Measurements from ENCODE around the gene TULP4. TPM values are rescaled to one million over a fixed set of nuclear protein-coding genes. Genes with fewer than 3 reads are reported as not detected.

TULP4 gene
- total RNA-seq (2013) = 25.0 TPM
- 10 to 100 TPM in 1 of 3 donors, 1 to 10 TPM in 2; 6.5 to 10.6 (median 7.9) TPM for polyA plus RNA-seq
- 25.2 and 31.2 TPM in 2 replicates for polyA minus RNA-seq
- total RNA-seq = 41.2 to 188 (median 52.4) reads per million in 11 experiments

GRCh38 chr6:158312165-158312564 is at the start of gene TULP4:
Gene TULP4, plus strand, starts transcription at chr6:158312465. Its CDS starts 1,552 bp downstream, at chr6:158314017.
- WGBS (ENCODE audit: insufficient coverage) = 30% methylated on average over 2 of the region's 6 CpGs
- H3K9me3 Mint-ChIP-seq = peaks cover 0 to 8% (median 2%) of the 10 kb centered on the region in 7 donors
- H3K27ac Mint-ChIP-seq = peak within 1 kb of the TSS in 3 of 7 donors; percentile 47 to 68 (median 51)
- Histone ChIP-seq H2AFZ (ENCODE audit: insufficient read depth, low read depth, low read length, poor library complexity, severe bottlenecking) (no peak within 1 kb of the TSS), H3K4me2 (replicated peaks; ENCODE audit: extremely low read depth, low read length, poor library complexity, severe bottlenecking) (no peak within 1 kb of the TSS), H3K4me3 (replicated peaks in 1 of 3; ENCODE audit: low read depth in 2 of 3, low read length in 3 of 3) (no peak within 1 kb of the TSS), H4K20me1 (ENCODE audit: insufficient read depth, low read length) (peaks cover 6% of the 10 kb centered on the region), H3K27me3 (ENCODE audit: control insufficient read depth in 2 of 2, insufficient read depth in 2 of 2, low read length in 2 of 2) (no peaks in the 10 kb centered on the region), H3K9ac (ENCODE audit: insufficient read depth, low read length, poor library complexity, severe bottlenecking) (no peak within 1 kb of the TSS), H3K79me2 (ENCODE audit: insufficient read depth, low read length) (peaks cover 23% of the 10 kb centered on the region), H3K9me3 (replicated peaks in 1 of 2; ENCODE audit: control insufficient read depth in 1 of 2, insufficient read depth in 1 of 2, low read length in 2 of 2) (no peaks in the 10 kb centered on the region), H3K27ac (ENCODE audit: low read depth in 1 of 2, low read length in 2 of 2) (no peak within 1 kb of the TSS), H3K36me3 (replicated peaks in 1 of 2; ENCODE audit: control insufficient read depth in 1 of 2, insufficient read depth in 2 of 2, low read length in 2 of 2) (no peaks in the 10 kb centered on the region), H3K4me1 (ENCODE audit: control insufficient read depth in 1 of 2, insufficient read depth in 2 of 2, low read length in 2 of 2) (peaks cover 16 to 26% of the 10 kb centered on the region in 2 donors)
- no peak for DNase-seq
- peaks cover 35% of the 10 kb centered on the region for H3K4me1 Mint-ChIP-seq
- peaks cover 0 to 2% (median 2%) of the 10 kb centered on the region in 3 donors for H3K27me3 Mint-ChIP-seq (ENCODE audit: low read depth in 3 of 3)
- no peak for TF ChIP-seq CTCF (IDR thresholded peaks at IDR 0.05)
- intact Hi-C loops (cut with micrococcal nuclease) = no loop called here
- peaks cover 12 to 13% of the 10 kb centered on the region in 2 donors for H3K36me3 Mint-ChIP-seq
- no peak within 1 kb of the TSS for H3K4me3 Mint-ChIP-seq

- Histone ChIP-seq H3K79me2 (ENCODE audit: insufficient read depth, low read length) (no peaks in the 10 kb centered on the region), H3K4me3 (replicated peaks in 1 of 3; ENCODE audit: low read depth in 2 of 3, low read length in 3 of 3) (no peak overlapping the region), H3K9ac (ENCODE audit: insufficient read depth, low read length, poor library complexity, severe bottlenecking) (no peak overlapping the region), H4K20me1 (ENCODE audit: insufficient read depth, low read length) (peaks cover 23% of the 10 kb centered on the region), H3K36me3 (replicated peaks in 1 of 2; ENCODE audit: control insufficient read depth in 1 of 2, insufficient read depth in 2 of 2, low read length in 2 of 2) (no peaks in the 10 kb centered on the region), H3K27ac (ENCODE audit: low read depth in 1 of 2, low read length in 2 of 2) (no peak overlapping the region), H3K27me3 (ENCODE audit: control insufficient read depth in 2 of 2, insufficient read depth in 2 of 2, low read length in 2 of 2) (no peaks in the 10 kb centered on the region), H3K4me1 (ENCODE audit: control insufficient read depth in 1 of 2, insufficient read depth in 2 of 2, low read length in 2 of 2) (no peaks in the 10 kb centered on the region), H3K9me3 (replicated peaks in 1 of 2; ENCODE audit: control insufficient read depth in 1 of 2, insufficient read depth in 1 of 2, low read length in 2 of 2) (no peaks in the 10 kb centered on the region), H3K4me2 (replicated peaks; ENCODE audit: extremely low read depth, low read length, poor library complexity, severe bottlenecking) (no peak overlapping the region), H2AFZ (ENCODE audit: insufficient read depth, low read depth, low read length, poor library complexity, severe bottlenecking) (no peak overlapping the region)
- 71% methylated on average over 1 of the region's 5 CpGs for WGBS (ENCODE audit: insufficient coverage)
- no peak overlapping the region for H3K27ac Mint-ChIP-seq
- peaks cover 0 to 4% (median 0%) of the 10 kb centered on the region in 3 donors for H3K27me3 Mint-ChIP-seq (ENCODE audit: low read depth in 3 of 3)
- intact Hi-C loops (cut with micrococcal nuclease) = no loop called here
- no peak for DNase-seq
- no peak overlapping the region for H3K4me3 Mint-ChIP-seq
- no peaks in the 10 kb centered on the region for H3K4me1 Mint-ChIP-seq
- TF ChIP-seq CTCF (IDR thresholded peaks at IDR 0.05) = no peak
- H3K36me3 Mint-ChIP-seq = no peaks in the 10 kb centered on the region
- H3K9me3 Mint-ChIP-seq = peaks cover 0 to 8% (median 0%) of the 10 kb centered on the region in 7 donors
Observed at GRCh38 chr6:158262755-158263154, 49.5 kb upstream of the TULP4 start.
